NCI-H345 treated with DMSO at 0.1 percent for 48 hours (cell line): ENCODE data around the gene TET1.
"Not testable (repeated sequence)": the region's sequence is repeated elsewhere in the genome, so short reads cannot be mapped to it uniquely, and the experiment has no call there.

ENCODE experiments used
- DNase-seq: peaks from one replicate; lab custom pipeline; 2025; ENCODE audit not compliant: unreplicated experiment; lab: John Stamatoyannopoulos, UW

TET1 gene

GRCh38 chr10:68560186-68560942, at the start of gene TET1:
TSS of gene TET1 (plus strand) at chr10:68560337. CDS start at chr10:68572339, 12,002 bp downstream.
- peak; percentile 1 for DNase-seq

DNA sequence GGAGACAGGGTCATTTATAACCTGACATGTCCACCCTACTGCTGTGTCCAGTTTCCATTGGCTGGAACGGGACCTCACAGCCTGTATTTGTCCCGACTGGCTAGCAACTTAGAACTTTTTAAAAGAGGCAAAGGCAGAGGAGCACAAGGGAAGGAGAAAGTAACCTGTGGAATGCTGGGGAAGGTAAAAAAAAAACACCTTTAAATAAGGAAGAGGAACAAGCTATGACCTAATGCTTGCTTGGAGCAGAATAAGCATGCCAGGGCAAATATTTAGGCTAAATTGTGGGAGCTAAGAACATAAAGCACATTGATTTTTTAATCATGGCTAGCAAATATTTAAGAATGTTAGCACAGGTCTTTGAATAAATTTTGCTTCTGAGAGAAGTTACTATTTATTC, 43.9 kb upstream of the TET1 start:
- DNase-seq, result not testable (repeated sequence)

DNA sequence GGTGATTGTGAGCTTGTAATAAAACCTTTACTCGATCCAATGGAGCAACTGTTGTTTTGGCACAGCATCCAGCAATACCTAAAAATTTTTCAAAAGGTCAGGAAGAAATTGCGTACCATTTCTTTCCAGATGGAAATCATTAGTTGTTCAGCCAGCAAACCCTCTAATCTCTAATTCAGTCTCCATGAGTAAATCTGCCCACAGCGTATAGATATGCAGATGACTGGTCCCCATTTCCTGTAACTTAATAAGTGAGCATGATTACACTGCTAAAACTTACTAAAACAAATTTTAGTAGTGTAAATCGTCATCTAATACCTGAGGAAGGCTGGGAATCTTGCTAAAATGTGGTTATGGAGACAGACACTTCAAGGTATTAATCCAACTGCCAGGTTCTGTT, 43.4 kb upstream of the TET1 start:
- no peak for DNase-seq

GRCh38 chr10:68517188-68517587, 42.9 kb upstream of the TET1 start:
- DNase-seq, result no peak

DNA sequence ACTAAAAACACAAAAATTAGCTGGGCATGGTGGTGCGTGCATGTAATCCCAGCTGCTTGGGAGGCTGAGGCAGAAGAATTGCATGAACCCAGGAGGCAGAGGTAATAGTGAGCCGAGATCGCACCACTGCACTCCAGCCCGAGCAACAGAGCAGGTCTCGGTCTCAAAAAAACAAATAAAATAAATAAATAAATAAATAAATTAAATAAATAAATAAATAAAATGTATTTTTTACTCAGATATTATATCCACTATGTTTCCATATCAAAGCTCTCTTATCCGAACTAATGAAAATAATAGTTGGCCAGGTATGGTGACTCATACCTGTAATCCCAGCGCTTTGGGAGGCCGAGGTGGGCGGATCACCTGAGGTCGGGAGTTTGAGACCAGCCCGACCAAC, 41.5 kb upstream of the TET1 start:
- not testable (repeated sequence) for DNase-seq

GRCh38 chr10:68525490-68526038, 34.6 kb upstream of the TET1 start:
- not testable (repeated sequence) for DNase-seq

DNA sequence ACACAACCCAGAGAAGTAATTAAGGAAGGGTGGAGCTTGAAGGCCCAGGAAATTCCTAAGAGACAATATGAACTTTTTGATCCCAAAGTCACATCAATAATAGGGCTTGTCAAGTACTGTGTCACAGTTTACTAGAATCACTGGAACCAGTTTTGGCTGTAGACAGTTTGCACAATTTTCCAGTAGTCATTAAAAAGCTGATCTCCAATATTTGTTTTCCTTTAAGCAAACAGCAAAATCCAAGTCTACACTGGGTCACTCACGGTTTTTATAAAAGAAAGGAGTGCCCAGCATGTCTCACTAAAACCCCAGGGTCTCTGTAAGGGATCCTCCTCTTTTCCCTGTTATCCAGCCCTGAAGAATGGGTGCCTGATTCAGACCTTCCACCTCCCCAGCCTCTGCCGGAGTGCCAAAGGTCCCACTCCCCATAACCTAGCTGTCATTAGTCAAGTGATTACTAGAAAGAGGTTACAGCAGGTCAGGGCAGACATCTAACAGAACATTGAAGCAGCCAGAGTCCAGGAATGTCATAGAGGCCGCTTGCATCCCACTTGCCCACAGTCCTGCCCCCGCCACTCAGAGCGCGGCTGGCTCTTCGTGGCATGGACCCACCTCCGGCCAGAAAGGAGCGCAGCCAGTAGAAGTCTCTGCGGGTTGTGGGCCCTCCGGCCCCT, 33.4 kb upstream of the TET1 start:
- DNase-seq, result no peak

GRCh38 chr10:68536973-68537372, 23.2 kb upstream of the TET1 start:
- DNase-seq, result no peak

DNA sequence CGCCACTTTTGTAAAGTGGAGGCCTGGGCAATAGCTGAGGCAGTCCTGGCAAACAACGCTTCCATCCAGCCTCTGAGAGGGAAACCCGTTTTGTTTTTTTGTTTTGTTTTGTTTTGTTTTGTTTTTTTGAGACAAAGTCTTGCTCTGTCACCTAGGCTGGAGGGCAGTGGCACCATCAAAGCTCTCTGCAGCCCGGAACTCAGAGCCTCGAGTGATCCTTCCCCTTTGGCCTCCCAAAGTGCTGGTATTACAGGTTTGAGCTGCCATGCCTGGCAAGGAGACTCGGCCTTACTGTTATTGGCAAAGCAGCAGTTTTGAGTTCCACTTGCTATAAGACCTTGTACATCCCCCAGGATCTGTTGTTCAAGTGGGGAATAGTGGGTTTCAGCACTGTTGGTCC, 22.3 kb upstream of the TET1 start:
- no peak for DNase-seq

DNA sequence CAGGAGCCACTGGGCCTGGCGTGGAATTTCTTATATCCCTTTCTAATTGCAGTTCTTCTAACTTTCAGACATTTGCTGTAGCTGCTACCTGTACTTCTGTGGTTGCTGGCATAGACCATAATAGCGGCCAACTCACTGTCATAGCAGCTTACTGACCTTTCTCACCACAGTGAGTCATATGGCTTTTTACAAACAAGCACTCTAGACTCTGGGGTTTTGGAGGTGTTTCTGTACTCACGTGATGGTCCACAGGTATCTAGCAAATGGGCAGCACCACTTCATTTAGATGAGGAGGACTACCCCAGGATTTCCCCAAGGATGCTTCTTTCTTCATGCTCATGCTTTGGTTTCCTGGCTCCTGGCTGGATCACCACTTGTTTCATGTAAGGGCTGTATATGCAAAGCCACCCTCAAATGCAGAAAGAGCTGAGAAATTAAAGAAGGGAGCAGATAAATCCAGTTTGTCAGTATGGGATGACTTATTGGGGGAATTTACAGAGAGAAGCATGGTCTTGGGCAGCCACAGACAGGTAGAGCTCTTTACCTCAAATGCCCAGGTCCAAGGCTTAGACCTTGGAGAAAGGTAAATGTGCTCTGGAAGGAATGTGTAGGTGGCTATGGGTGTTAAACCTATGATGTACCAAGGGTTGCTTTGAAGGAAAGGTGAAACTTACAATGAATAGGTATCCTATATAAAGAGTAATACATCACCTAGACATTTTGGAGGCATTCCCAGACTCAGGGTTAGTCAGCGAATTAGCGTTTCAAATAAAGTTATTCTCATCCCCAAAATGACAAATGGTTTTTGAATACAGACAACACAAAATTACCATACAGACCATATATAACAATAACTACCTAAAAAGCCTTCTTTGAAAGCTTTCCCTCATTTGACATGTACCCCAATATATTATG, 16.9 kb upstream of the TET1 start:
- no peak for DNase-seq

- DNase-seq, result peak; percentile 1
Measured at GRCh38 chr10:68550747-68551411, 9.3 kb upstream of the TET1 start.

DNA sequence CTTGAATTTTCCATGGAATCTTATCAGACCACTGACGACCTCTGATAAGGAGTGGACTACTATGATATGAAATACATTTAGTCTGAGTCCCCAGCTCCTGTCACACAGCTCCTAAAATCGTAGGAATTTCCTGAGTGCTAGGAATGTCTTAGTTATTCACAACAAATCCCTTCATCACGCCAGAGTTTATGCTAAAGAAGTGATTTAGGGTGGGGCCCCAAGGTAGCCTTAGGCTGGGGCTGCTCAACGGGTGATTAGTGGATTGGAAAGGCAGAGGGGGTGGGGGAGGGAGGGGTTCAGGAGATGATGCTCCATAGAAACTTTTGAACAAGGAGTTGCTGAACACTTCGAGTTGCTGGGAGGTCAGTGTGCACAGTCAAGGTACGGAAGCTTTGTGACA, 7.0 kb upstream of the TET1 start:
- no peak for DNase-seq

- DNase-seq, result no peak
Measured at GRCh38 chr10:68553599-68553998, 6.5 kb upstream of the TET1 start.

DNA sequence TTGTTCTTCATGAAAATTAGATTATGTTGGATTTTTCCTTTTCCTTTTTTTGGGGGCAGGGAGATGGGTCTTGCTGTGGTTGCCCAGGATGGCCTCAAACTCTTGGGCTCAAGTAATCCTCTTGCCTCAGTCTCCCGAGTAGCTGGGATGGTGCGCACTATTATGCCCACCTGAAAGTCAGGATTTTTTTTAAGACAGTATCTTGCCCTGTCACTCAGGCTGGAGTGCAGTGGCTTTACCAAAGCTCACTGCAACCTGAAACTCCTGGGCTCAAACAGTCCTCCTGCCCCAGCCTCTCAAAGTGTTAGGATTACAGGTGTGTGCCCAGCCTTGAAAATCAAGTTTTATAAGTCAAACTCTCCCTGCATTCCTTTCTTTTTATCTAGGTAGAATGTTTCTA, 1.7 kb upstream of the TET1 start:
- no peak for DNase-seq

DNA sequence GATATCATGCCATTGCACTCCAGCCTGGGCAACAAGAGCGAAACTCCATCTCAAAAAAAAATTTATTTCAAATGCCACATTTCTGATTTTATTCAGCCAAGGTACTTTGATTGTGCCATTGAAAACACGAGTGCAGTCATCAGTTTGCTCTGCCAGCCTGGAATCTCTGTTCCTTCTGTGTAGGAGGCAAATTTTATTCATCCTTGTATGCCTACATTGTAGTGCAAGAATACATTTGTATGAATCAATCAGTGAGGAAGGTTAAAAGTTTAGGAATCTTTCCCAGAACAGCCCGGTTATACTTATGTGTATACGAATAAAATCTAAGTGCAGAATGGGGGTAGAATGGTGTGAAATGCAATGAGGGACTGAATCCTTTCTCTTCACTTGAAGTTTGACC, 886 bp upstream of the TET1 start:
- DNase-seq, result no peak

DNA sequence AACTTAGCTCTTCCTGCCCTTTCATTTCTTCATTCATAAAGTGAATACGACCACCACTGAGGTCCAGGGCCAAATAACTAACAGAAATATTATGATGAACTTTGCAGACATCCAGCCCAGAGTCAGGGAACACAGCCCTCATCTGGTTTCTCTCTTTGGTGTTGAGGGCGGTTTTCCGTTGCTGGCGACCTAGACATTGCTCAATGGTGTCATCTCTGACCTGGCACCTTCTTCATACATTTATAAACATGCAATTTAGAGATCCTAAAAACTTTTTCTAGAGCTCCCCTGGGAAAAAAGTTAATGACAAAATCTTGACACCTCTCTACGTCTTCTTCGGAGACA, 324 bp upstream of the TET1 start:
- DNase-seq, result no peak

DNA sequence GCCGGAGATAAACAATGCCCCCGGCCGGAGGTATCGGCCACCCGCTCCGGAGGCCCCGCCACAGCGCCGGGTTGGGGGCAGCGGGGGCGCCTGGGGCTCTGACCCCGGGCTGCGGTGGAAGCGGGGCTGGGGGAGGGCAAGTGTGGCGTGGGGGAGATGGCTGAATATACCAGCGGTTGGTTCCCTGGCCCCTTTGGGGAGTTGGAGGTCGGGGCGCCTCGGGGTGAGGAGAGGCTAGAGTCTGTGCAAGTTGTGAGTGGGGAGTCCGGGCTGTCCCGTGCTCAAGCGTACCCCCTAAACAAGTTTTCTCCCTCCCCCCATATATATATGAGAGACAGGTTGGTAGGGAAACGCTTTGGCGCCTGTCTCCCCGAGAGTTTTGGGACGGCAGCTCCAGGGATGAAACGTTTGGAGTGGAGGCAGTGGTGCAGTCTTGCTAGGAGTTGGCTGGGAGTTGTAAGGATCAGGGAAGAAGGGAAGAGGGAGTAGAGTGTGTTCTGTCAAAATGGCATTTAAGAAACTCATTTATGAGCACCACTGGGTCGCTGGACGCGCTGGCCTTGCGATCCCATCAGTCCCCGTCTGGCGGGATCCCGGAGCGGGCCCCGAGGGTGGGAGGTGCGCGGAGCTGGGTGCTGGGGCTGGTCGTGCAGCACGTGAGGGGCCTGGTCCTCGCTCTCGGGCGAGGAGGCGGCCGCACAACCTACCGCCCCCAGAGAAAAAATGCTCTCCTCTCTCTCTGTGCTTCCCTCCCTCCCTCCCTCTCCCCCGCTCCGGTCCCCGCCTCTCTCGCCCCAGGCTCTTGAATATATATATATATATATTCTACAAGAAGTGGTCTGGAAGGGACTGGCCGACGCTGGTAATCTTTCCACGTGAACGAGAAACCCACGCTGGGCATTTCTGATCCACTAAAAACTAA, 1.1 kb downstream of the TET1 start:
- peak; percentile 0 for DNase-seq

DNA sequence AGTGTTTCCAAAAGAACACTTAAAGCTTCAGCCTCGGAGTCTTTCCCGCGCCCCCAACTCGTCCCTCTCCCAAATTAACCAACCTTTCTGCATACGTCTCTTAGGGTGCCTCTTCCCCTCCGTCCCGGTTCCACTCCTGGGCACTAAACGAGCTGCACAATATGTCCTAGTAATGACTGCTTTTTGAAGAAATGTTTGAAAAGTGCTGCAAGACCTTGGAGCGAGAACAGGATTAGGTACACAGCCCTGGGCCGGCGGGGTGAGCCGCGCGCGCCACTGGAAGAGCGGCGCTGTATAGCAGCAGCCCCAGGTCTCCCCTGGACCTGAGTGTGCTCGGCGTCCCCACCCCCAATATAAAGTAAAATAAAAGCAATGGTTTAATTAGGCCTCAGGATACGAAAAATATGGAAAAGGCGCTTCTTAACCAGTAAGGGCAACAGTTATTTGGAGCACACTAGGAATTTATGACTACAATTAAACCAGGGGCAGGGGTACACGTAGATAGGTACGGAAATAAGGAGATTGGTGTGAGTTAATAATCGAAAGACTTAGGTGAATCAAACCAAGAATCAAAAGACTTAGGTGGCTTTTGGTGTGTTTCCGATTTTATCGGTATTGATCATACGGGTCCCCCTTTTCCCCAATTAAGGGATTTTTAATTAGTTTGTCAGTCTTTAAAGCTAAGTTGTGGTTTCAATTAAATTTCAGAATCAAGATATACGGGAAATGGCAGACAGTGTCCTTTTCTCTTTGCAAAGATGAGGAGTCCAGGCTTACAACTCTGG, 1.9 kb downstream of the TET1 start:
- no peak for DNase-seq
